Neural crest cell (in vitro differentiated cells): ENCODE results near the gene ZDHHC14. TPM values are rescaled to one million over a fixed set of nuclear protein-coding genes. Genes with fewer than 3 reads are reported as not detected.

Source experiments
- DNase-seq: peaks from one replicate; pipeline ENCODE4 v3.0.0; 2021; ENCODE audit warnings: low read depth, mixed read lengths, low spot score
- H3K27ac Mint-ChIP-seq: one replicate; pipeline ENCODE4 v1.8.0; 2021; ENCODE audit warnings: mild to moderate bottlenecking, mixed read lengths; ENCODE audit not compliant: unreplicated experiment
- H3K27me3 Mint-ChIP-seq: 2 replicates; pipeline ENCODE4 v1.8.0; 2021; ENCODE audit warnings: low read depth, mild to moderate bottlenecking, mixed read lengths
- H3K36me3 Mint-ChIP-seq: 2 replicates; pipeline ENCODE4 v1.8.0; 2021; ENCODE audit warnings: low read depth, mild to moderate bottlenecking, mixed read lengths
- H3K4me1 Mint-ChIP-seq: 2 replicates; pipeline ENCODE4 v1.8.0; 2021; ENCODE audit warnings: mixed read lengths
- H3K4me3 Mint-ChIP-seq: one replicate; pipeline ENCODE4 v1.8.0; 2021; ENCODE audit warnings: mild to moderate bottlenecking, mixed read lengths
- H3K9me3 Mint-ChIP-seq: 2 replicates; pipeline ENCODE4 v1.8.0; 2021; ENCODE audit warnings: mixed read lengths
- CTCF ChIP-seq: fragments of 200-600 bp; sonication (generic); conservative IDR thresholded peaks from 2 replicates; pipeline ENCODE4 v1.5.0; 2021; ENCODE audit warnings: antibody characterized with exemption, mild to moderate bottlenecking
- total RNA-seq: library from RNA; stranded (reverse); gene quantifications from 2 replicates; pipeline ENCODE4 v1.2.1, GENCODE V29; 2021

The ZDHHC14 gene
- total RNA-seq, 1 donor from 2014 or later, result 5.3 TPM

- H3K36me3 Mint-ChIP-seq, result no peaks in the 10 kb centered on the region
- no peaks in the 10 kb centered on the region for H3K9me3 Mint-ChIP-seq
- no peak for DNase-seq
- H3K27me3 Mint-ChIP-seq, result peaks cover 17% of the 10 kb centered on the region
- H3K4me3 Mint-ChIP-seq, result no peak overlapping the region
- no peak overlapping the region for H3K27ac Mint-ChIP-seq
- peaks cover 8% of the 10 kb centered on the region for H3K4me1 Mint-ChIP-seq
- TF ChIP-seq CTCF, result no peak
Measured at GRCh38 chr6:157337751-157338150, 43.2 kb upstream of the ZDHHC14 start.

GRCh38 chr6:157339432-157339831, 41.6 kb upstream of the ZDHHC14 start:
- H3K27me3 Mint-ChIP-seq, result peaks cover 24% of the 10 kb centered on the region
- TF ChIP-seq CTCF, result no peak
- DNase-seq, result no peak
- no peaks in the 10 kb centered on the region for H3K9me3 Mint-ChIP-seq
- no peaks in the 10 kb centered on the region for H3K4me1 Mint-ChIP-seq
- no peak overlapping the region for H3K27ac Mint-ChIP-seq
- H3K36me3 Mint-ChIP-seq, result no peaks in the 10 kb centered on the region
- H3K4me3 Mint-ChIP-seq, result no peak overlapping the region

GRCh38 chr6:157343732-157344131, 37.3 kb upstream of the ZDHHC14 start:
- Mint-ChIP-seq H3K4me1 (no peaks in the 10 kb centered on the region), H3K27ac (no peak overlapping the region), H3K27me3 (peaks cover 56% of the 10 kb centered on the region), H3K4me3 (no peak overlapping the region), H3K9me3 (peaks cover 5% of the 10 kb centered on the region), H3K36me3 (no peaks in the 10 kb centered on the region)
- DNase-seq, result no peak
- TF ChIP-seq CTCF, result no peak

- Mint-ChIP-seq H3K27ac (no peak overlapping the region), H3K9me3 (peaks cover 9% of the 10 kb centered on the region), H3K27me3 (peaks cover 54% of the 10 kb centered on the region), H3K4me3 (no peak overlapping the region), H3K4me1 (no peaks in the 10 kb centered on the region), H3K36me3 (no peaks in the 10 kb centered on the region)
- DNase-seq, result no peak
- TF ChIP-seq CTCF, result no peak
Measured at GRCh38 chr6:157346373-157346772, 34.6 kb upstream of the ZDHHC14 start.

GRCh38 chr6:157358287-157358686, 22.7 kb upstream of the ZDHHC14 start:
- Mint-ChIP-seq H3K9me3 (no peaks in the 10 kb centered on the region), H3K36me3 (no peaks in the 10 kb centered on the region), H3K4me3 (no peak overlapping the region), H3K27me3 (peaks cover 4% of the 10 kb centered on the region), H3K4me1 (no peaks in the 10 kb centered on the region), H3K27ac (no peak overlapping the region)
- TF ChIP-seq CTCF, result no peak
- DNase-seq, result no peak

- Mint-ChIP-seq H3K27ac (no peak overlapping the region), H3K36me3 (no peaks in the 10 kb centered on the region), H3K9me3 (no peaks in the 10 kb centered on the region), H3K27me3 (no peaks in the 10 kb centered on the region), H3K4me1 (no peaks in the 10 kb centered on the region), H3K4me3 (no peak overlapping the region)
- TF ChIP-seq CTCF, result no peak
- DNase-seq, result no peak
Measured at GRCh38 chr6:157361886-157362285, 19.1 kb upstream of the ZDHHC14 start.
